GM20000 (cell line): ENCODE results near the gene DESI1.
"Not testable (repeated sequence)": the region's sequence is repeated elsewhere in the genome, so short reads cannot be mapped to it uniquely, and the experiment has no call there.

Source experiments
- DNase-seq: peaks from one replicate; pipeline ENCODE4 v3.0.0; 2012; ENCODE audit warnings: low spot score
- TF ChIP-seq, protein P1 (sequence below): IDR thresholded peaks from 2 replicates; pipeline ENCODE4 v1.5.1; 2012; ENCODE audit warnings: mild to moderate bottlenecking, control low read depth; ENCODE audit errors: extremely low read depth, missing control alignments

The DESI1 gene

DNA sequence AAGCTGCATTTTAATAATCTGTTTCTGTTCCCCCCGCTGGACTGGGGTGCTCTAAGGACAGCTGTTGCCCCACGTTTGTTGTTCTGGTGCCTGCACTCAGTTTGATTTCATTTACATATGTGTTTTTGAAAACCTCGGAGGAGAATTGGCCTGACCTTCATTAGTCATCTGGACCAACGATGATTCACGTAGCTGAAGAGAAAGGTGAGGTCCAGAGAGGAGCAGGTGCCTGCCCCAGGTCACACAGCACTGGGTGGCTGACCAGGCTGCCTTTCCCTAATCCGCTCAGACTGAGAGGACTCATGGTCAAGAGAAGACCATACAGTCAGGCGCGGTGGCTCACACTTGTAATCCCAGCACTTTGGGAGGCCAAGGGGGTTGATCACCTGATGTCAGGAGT, 56.3 kb downstream of the DESI1 start:
- no peak for DNase-seq
- TF ChIP-seq, protein P1, sequence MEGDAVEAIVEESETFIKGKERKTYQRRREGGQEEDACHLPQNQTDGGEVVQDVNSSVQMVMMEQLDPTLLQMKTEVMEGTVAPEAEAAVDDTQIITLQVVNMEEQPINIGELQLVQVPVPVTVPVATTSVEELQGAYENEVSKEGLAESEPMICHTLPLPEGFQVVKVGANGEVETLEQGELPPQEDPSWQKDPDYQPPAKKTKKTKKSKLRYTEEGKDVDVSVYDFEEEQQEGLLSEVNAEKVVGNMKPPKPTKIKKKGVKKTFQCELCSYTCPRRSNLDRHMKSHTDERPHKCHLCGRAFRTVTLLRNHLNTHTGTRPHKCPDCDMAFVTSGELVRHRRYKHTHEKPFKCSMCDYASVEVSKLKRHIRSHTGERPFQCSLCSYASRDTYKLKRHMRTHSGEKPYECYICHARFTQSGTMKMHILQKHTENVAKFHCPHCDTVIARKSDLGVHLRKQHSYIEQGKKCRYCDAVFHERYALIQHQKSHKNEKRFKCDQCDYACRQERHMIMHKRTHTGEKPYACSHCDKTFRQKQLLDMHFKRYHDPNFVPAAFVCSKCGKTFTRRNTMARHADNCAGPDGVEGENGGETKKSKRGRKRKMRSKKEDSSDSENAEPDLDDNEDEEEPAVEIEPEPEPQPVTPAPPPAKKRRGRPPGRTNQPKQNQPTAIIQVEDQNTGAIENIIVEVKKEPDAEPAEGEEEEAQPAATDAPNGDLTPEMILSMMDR, result no peak

DNA sequence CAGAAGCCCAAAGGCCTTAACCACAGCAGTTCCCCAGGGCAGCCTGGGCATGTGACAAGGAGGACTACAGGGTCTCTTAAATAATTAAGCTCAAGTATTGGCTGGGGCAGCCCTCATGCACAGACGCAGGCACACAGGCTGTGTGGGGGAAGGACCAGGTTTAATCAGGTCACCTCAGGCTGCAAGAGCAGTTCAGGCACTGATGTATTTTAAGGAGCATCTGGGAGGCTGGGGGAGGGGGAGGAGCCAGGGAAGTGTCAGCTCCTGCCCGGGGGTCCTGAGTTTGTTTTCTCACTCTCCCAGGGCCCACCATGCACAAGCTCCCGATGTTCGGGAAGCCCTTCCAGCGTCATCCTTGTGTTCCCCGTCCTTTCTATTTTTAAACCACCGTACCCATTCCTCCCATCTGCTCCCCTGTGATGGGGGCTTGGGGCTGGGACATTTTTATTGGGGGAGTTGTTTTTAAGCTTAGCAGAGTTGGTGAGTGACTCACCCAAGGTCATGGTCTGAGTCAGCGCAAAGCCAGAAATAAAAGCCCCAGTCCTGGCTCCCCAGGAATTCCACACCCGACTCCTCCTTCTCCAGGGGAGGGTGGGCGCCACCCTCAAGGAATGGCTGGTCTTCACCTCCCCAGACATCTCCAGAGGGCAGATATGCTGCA, 57.7 kb downstream of the DESI1 start:
- DNase-seq, result no peak
- TF ChIP-seq, protein P1, result no peak

DNA sequence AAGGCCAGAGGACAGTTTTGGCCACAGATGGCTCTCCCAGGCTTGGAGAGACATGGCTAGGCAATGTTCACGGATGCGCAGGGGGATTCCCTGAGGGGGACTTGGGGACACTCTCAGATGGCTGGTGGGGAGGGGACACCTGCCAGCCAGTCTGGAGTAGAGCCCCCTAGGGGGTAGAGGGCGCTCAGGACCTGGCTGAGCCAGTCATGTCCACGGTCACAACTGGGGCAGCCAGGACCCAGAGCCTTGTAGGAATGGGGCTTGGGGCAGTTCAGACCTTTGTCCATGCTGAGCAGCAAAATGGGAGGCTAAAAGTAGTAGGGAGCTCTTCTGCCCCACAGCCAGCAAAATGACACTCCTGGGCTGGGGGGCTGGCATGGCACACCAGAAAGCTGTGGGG, 58.4 kb downstream of the DESI1 start:
- DNase-seq, result no peak
- TF ChIP-seq, protein P1, result no peak

DNA sequence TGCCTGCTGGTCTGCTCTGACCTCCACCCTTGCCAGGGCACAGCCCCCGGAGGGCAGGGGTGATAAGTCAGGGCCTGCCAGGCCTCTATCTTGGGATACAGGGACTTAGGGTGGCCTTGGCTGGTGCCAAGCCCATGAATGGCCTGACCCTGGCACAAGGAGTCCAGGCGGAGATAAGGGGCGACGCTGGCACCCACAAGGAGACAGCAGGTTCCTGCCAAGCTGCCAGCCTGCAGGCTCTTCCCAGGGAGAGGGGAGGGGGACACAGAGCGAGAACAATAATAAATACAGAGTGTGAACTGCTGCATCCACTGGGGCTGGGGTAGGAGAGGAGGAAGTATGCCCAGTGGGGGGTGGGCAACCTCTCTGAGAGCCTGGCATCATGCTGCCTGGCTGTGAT, 59.1 kb downstream of the DESI1 start:
- TF ChIP-seq, protein P1, result no peak
- no peak for DNase-seq

DNA sequence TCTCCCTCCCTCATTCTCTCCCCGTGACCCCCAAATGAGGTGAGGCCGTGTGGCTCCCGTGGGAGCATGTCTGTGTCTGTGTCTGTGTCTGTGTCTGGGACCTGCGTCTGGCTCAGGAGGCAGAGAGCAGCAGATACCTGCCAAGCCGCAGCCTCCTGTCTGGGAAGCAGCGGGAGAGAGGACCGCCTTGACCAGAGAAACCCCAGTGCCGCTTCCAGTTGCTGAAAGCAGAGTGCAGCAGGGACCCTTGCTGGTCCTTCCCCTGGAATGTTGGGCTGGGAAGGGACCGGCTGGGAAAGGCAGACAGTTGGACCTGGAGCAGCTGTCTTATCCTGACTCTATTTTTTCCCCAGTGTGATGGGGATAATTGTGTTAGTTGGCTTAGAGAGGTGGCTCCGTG, 59.5 kb downstream of the DESI1 start:
- TF ChIP-seq, protein P1, result no peak
- no peak for DNase-seq

DNA sequence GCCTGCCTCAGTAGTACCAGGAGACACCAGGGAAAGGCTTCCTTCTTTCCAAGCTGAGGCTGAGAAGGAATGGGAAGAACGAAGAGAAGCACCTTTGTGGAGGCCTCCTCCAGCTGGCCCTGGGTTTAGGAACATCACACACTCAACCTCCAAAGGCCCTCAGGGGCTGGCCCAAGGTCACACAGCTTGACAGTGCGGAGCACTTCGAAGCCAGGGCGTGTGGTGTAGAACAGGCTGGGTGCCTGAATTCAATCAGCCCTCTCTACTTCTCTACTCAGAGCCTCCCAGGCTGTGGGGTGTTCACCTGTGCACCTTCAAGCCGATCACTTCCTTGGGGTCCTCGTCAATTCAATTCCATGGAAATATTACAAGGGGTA, 60.8 kb downstream of the DESI1 start:
- TF ChIP-seq, protein P1, result no peak
- no peak for DNase-seq

DNA sequence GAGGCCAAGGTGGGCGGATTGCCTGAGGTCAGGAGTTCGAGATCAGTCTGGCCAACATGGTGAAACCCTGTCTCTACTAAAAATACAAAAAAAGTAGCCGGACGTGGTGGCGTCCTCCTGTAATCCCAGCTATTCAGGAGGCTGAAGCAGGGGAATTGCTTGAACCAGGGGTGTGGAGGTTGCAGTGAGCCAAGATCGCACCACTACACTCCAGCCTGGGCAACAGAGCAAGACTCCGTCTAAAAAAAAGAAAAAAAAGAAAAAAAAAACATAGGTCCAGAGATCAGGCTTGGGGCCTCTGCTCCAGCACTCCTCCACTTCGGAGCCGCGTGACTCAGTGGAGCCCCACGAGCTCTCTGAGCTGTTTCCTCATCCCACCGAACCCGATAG, 62.6 kb downstream of the DESI1 start:
- not testable (repeated sequence) for DNase-seq
